ENCODE data around the gene SLC39A11. TPM values are rescaled to one million over a fixed set of nuclear protein-coding genes. Genes with fewer than 3 reads are reported as not detected.
"Not testable (repeated sequence)": the region's sequence is repeated elsewhere in the genome, so short reads cannot be mapped to it uniquely, and the experiment has no call there.

SLC39A11 gene
- total RNA-seq, 2 experiments from 2014 or later: 25.6 to 51.5 TPM

DNA sequence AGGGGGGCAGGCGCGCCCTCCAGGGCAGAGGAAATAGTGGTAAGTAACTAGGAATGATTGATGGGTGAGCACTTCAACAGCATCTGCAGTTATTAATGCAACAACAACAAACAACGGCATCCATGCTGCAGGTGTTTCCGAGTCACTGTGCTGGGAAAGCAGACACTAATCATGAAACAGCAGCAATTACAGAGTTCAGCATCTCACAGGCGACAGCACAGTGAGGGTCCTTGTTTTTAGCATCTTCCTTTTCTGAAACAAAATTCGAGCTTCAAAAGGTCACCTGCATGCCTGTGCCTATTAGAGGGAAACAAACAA is 191.9 kb downstream of the SLC39A11 start:
- CTCF ChIA-PET (ENCODE audit: unreplicated experiment): no interaction called here

GRCh38 chr17:72898725-72899124 is 193.8 kb downstream of the SLC39A11 start:
- Histone ChIP-seq H3K4me1 (ENCODE audit: insufficient read depth, low read length, poor library complexity, severe bottlenecking) (no peaks in the 10 kb centered on the region), H3K36me3 (ENCODE audit: insufficient read depth, low read length) (no peaks in the 10 kb centered on the region), H3K9me3 (ENCODE audit: low read length) (no peaks in the 10 kb centered on the region), H4K20me1 (ENCODE audit: insufficient read depth, low read length) (no peaks in the 10 kb centered on the region), H2AFZ (ENCODE audit: low read length) (no peak overlapping the region), H3K9me2 (ENCODE audit: insufficient read depth, low read length) (no peaks in the 10 kb centered on the region), H3K79me2 (ENCODE audit: insufficient read depth, low read depth, low read length) (no peaks in the 10 kb centered on the region), H3K4me3 (ENCODE audit: low read depth, low read length, poor library complexity, severe bottlenecking) (no peak overlapping the region), H3K4me2 (ENCODE audit: low read length) (no peak overlapping the region), H3K27ac (ENCODE audit: low read depth, low read length, poor library complexity, severe bottlenecking) (no peak overlapping the region)
- POLR2A ChIA-PET: no interaction called here
- no TSS peak for BruUV-seq (replicated peaks)
- TF ChIP-seq, protein P1, sequence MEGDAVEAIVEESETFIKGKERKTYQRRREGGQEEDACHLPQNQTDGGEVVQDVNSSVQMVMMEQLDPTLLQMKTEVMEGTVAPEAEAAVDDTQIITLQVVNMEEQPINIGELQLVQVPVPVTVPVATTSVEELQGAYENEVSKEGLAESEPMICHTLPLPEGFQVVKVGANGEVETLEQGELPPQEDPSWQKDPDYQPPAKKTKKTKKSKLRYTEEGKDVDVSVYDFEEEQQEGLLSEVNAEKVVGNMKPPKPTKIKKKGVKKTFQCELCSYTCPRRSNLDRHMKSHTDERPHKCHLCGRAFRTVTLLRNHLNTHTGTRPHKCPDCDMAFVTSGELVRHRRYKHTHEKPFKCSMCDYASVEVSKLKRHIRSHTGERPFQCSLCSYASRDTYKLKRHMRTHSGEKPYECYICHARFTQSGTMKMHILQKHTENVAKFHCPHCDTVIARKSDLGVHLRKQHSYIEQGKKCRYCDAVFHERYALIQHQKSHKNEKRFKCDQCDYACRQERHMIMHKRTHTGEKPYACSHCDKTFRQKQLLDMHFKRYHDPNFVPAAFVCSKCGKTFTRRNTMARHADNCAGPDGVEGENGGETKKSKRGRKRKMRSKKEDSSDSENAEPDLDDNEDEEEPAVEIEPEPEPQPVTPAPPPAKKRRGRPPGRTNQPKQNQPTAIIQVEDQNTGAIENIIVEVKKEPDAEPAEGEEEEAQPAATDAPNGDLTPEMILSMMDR (conservative IDR thresholded peaks at IDR 0.05; ENCODE audit: low read length): no peak
- no peak for TF ChIP-seq EZH2phosphoT487 (IDR thresholded peaks at IDR 0.05; ENCODE audit: borderline replicate concordance, low read depth, low read length)
- intact Hi-C loops (cut with micrococcal nuclease; ENCODE audit: unreplicated experiment): no loop called here
- DNase-seq (ENCODE audit: low spot score): no peak
- CTCF ChIA-PET (ENCODE audit: unreplicated experiment): no interaction called here

More for the DNA sequence above, 191.9 kb downstream of the SLC39A11 start:
- Histone ChIP-seq H3K4me3 (ENCODE audit: low read depth, low read length, poor library complexity, severe bottlenecking) (no peak overlapping the region), H3K27ac (ENCODE audit: low read depth, low read length, poor library complexity, severe bottlenecking) (no peak overlapping the region), H3K4me2 (ENCODE audit: low read length) (no peak overlapping the region), H3K36me3 (ENCODE audit: insufficient read depth, low read length) (no peaks in the 10 kb centered on the region), H2AFZ (ENCODE audit: low read length) (no peak overlapping the region), H4K20me1 (ENCODE audit: insufficient read depth, low read length) (no peaks in the 10 kb centered on the region), H3K9me2 (ENCODE audit: insufficient read depth, low read length) (no peaks in the 10 kb centered on the region), H3K79me2 (ENCODE audit: insufficient read depth, low read depth, low read length) (no peaks in the 10 kb centered on the region), H3K4me1 (ENCODE audit: insufficient read depth, low read length, poor library complexity, severe bottlenecking) (no peaks in the 10 kb centered on the region), H3K9me3 (ENCODE audit: low read length) (no peaks in the 10 kb centered on the region)
- DNase-seq (ENCODE audit: low spot score): no peak
- no TSS peak for BruUV-seq (replicated peaks)
- intact Hi-C loops (cut with micrococcal nuclease; ENCODE audit: unreplicated experiment): no loop called here
- TF ChIP-seq, protein P1 (conservative IDR thresholded peaks at IDR 0.05; ENCODE audit: low read length): no peak
- no peak for TF ChIP-seq EZH2phosphoT487 (IDR thresholded peaks at IDR 0.05; ENCODE audit: borderline replicate concordance, low read depth, low read length)
- POLR2A ChIA-PET: interaction anchor here (0.7 kb wide), 1 partner anchor 343 kb away, joined by 3 read pairs; no protein-coding TSS in a partner anchor

DNA sequence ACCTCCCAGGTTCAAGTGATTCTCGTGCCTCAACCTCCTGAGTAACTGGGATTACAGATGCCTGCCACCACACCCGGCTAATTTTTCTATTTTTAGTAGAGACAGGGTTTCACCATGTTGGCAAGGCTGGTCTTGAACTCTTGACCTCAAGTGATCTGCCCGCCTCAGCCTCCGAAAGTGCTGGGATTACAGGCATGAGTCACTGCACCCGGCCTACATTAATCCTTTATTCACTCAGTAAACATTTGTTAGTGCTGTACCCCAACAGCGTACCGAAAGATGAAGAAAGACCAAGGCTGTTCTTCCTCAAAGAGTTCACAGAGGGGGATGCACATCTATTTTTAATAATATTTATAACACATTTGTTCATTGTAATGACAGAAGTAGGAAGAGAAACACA is 196.2 kb downstream of the SLC39A11 start:
- BruUV-seq (replicated peaks); H3K36me3 ChIP-seq (ENCODE audit: insufficient read depth, low read length); intact Hi-C loops (cut with micrococcal nuclease; ENCODE audit: unreplicated experiment); H3K4me2 ChIP-seq (ENCODE audit: low read length); H3K27ac ChIP-seq (ENCODE audit: low read depth, low read length, poor library complexity, severe bottlenecking); H3K9me2 ChIP-seq (ENCODE audit: insufficient read depth, low read length); H3K4me3 ChIP-seq (ENCODE audit: low read depth, low read length, poor library complexity, severe bottlenecking); DNase-seq (ENCODE audit: low spot score); H3K79me2 ChIP-seq (ENCODE audit: insufficient read depth, low read depth, low read length); H4K20me1 ChIP-seq (ENCODE audit: insufficient read depth, low read length); H3K4me1 ChIP-seq (ENCODE audit: insufficient read depth, low read length, poor library complexity, severe bottlenecking); POLR2A ChIA-PET; H3K9me3 ChIP-seq (ENCODE audit: low read length); CTCF ChIA-PET (ENCODE audit: unreplicated experiment); H2AFZ ChIP-seq (ENCODE audit: low read length): not testable (repeated sequence)

Measured in OCI-LY7 (cell line).